ENCODE results near the gene F8. TPM values are rescaled to one million over a fixed set of nuclear protein-coding genes. Genes with fewer than 3 reads are reported as not detected.

F8 gene
- total and polyA plus RNA-seq, 10 of the 15 experiments (the other 5 are each of a cell fraction or from before 2014, with no cell fraction given) = 3.0 to 8.1 (median 5.1) TPM

GRCh38 chrX:154804957-154805695, 217.4 kb downstream of the F8 start, which contains the start of gene MPP1:
Gene MPP1 (minus strand): TSS chrX:154805485. CDS start chrX:154805373, 112 bp downstream.
- BruUV-seq (replicated peaks) = TSS peak; percentile 64
- no peaks in the 10 kb centered on the region for H3K4me1 ChIP-seq (ENCODE audit: control insufficient read depth, insufficient read depth, low read length)
- TF ChIP-seq EGR1 (IDR thresholded peaks at IDR 0.05; ENCODE audit: borderline replicate concordance in 1 of 2, low read depth in 2 of 2, low read length in 2 of 2) (peak in 1 of 2 experiments; percentile 59; a peak in 1 of 3 replicates), IKZF1 (conservative IDR thresholded peaks at IDR 0.05) (peak; percentile 57), NFYB (IDR thresholded peaks at IDR 0.05; ENCODE audit: insufficient read depth, low read depth, low read length) (peak; percentile 14; the same call in 1 of the 2 replicates), SRF (IDR thresholded peaks at IDR 0.05; ENCODE audit: low read depth in 2 of 2, low read length in 2 of 2) (peak; percentile 35 to 57; a peak in 1 of 4 replicates), POLR2A (IDR thresholded peaks at IDR 0.05; ENCODE audit: low read depth, low read length) (peak; percentile 57), EED (IDR thresholded peaks at IDR 0.05; ENCODE audit: low read depth) (0 out of 2 replicates have a peak, but pooled peaks have one; percentile 13), PBX3 (IDR thresholded peaks at IDR 0.05; ENCODE audit: insufficient replicate concordance, low read depth, low read length) (peak; percentile 69), STAT3 (IDR thresholded peaks at IDR 0.05; ENCODE audit: low read depth, low read length) (no peak), PAX8 (IDR thresholded peaks at IDR 0.05) (no peak), PKNOX1 (IDR thresholded peaks at IDR 0.05) (peak; percentile 89), NR2C2 (IDR thresholded peaks at IDR 0.05; ENCODE audit: borderline replicate concordance, control insufficient read depth, insufficient read length, low read depth) (no peak), RB1 (IDR thresholded peaks at IDR 0.05; ENCODE audit: borderline replicate concordance) (peak; percentile 47; the same call in 1 of the 2 replicates), SP1 (IDR thresholded peaks at IDR 0.05; ENCODE audit: low read depth, low read length) (peak; percentile 22), BACH1 (IDR thresholded peaks at IDR 0.05; ENCODE audit: borderline replicate concordance) (0 out of 2 replicates have a peak, but pooled peaks have one; percentile 29)
- TF ChIP-seq, protein P1, sequence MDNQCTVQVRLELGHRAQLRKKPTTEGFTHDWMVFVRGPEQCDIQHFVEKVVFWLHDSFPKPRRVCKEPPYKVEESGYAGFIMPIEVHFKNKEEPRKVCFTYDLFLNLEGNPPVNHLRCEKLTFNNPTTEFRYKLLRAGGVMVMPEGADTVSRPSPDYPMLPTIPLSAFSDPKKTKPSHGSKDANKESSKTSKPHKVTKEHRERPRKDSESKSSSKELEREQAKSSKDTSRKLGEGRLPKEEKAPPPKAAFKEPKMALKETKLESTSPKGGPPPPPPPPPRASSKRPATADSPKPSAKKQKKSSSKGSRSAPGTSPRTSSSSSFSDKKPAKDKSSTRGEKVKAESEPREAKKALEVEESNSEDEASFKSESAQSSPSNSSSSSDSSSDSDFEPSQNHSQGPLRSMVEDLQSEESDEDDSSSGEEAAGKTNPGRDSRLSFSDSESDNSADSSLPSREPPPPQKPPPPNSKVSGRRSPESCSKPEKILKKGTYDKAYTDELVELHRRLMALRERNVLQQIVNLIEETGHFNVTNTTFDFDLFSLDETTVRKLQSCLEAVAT (IDR thresholded peaks at IDR 0.05) = no peak
- ChIA-PET CTCF (interaction anchor here (0.9 to 1.8 kb wide), 4 partner anchors 19 to 57 kb away, joined by 3 to 5 read pairs (median 4); no protein-coding TSS in a partner anchor), RAD21 (ENCODE audit: unreplicated experiment) (interaction anchor here (1.0 to 2.1 kb wide), 3 partner anchors 14 to 41 kb away, joined by 4 to 8 read pairs (median 4); no protein-coding TSS in a partner anchor), POLR2A (interaction anchor here (0.8 to 2.0 kb wide), 5 partner anchors 14 to 42 kb away, joined by 3 to 14 read pairs (median 3); no protein-coding TSS in a partner anchor), SMC1A (ENCODE audit: uncharacterized antibody, unreplicated experiment) (interaction anchor here (0.7 to 3.7 kb wide), 6 partner anchors 8 to 57 kb away, joined by 3 to 19 read pairs (median 4); no protein-coding TSS in a partner anchor)
- no peak within 1 kb of the TSS for H3K27ac ChIP-seq (ENCODE audit: control insufficient read depth, insufficient read depth)
- in situ Hi-C loops (cut with MboI) = no loop called here
- intact Hi-C loops (cut with micrococcal nuclease; ENCODE audit: unreplicated experiment) = loop anchor here (2.0 kb wide), 1 partner anchor 42 kb away; the partner anchor contains the start of gene DKC1
- H3K9me3 ChIP-seq (replicated peaks; ENCODE audit: control insufficient read depth, insufficient read depth, low read length) = no peaks in the 10 kb centered on the region; the same call in 2 of the 3 replicates
- H4K20me1 ChIP-seq (ENCODE audit: control insufficient read depth, insufficient read depth) = no peaks in the 10 kb centered on the region
- no peak for FAIRE-seq
- peak; percentile 99 for ATAC-seq
- WGBS (ENCODE audit: insufficient coverage, insufficient replicate concordance, low lambda C conversion rate, missing lambda C conversion rate) = 35% methylated on average over 60 of the region's 65 CpGs
- peak; percentile 36 for DNase-seq (ENCODE audit: low read depth, low spot score)
- peak within 1 kb of the TSS; percentile 80 for H2AFZ ChIP-seq (ENCODE audit: control insufficient read depth, low read depth, low read length)
- peak within 1 kb of the TSS; percentile 60 for H3K9ac ChIP-seq (ENCODE audit: control insufficient read depth, insufficient read depth, low read length)
- peak within 1 kb of the TSS; percentile 84 for H3K4me2 ChIP-seq (ENCODE audit: control insufficient read depth, insufficient read depth)
- H3K36me3 ChIP-seq (ENCODE audit: control insufficient read depth in 2 of 2, insufficient read depth in 2 of 2, low read length in 1 of 2) = no peaks in the 10 kb centered on the region
- H3K4me3 ChIP-seq = peak within 1 kb of the TSS; percentile 70
- H3K79me2 ChIP-seq (ENCODE audit: control insufficient read depth, insufficient read depth, low read length) = no peaks in the 10 kb centered on the region
- H3K27me3 ChIP-seq (replicated peaks in 1 of 2; ENCODE audit: control insufficient read depth in 2 of 2, insufficient read depth in 2 of 2, low read length in 1 of 2) = no peaks in the 10 kb centered on the region
